HG02943 (cell line): ENCODE measurements around the gene ABAT.
"Not testable (repeated sequence)": the region's sequence is repeated elsewhere in the genome, so short reads cannot be mapped to it uniquely, and the experiment has no call there.

Experiments used
- ATAC-seq: cut with Tn5 transposase; IDR thresholded peaks from one replicate; pipeline ENCODE4 v1.9.1; 2021; ENCODE audit warnings: mild to moderate bottlenecking, low read depth, moderate library complexity; ENCODE audit not compliant: unreplicated experiment

Gene ABAT

GRCh38 chr16:8739151-8739550 lies 64.7 kb downstream of the ABAT start:
- ATAC-seq: no peak

- no peak for ATAC-seq
These were observed 65.7 kb downstream of the ABAT start for GRCh38 chr16:8739989-8740704.

- ATAC-seq: no peak
These were observed 66.4 kb downstream of the ABAT start for GRCh38 chr16:8740775-8741355.

GRCh38 chr16:8741636-8742035 lies 67.2 kb downstream of the ABAT start:
- no peak for ATAC-seq

GRCh38 chr16:8742068-8742467 lies 67.7 kb downstream of the ABAT start:
- no peak for ATAC-seq

- ATAC-seq: not testable (repeated sequence)
These were observed 74.5 kb downstream of the ABAT start for GRCh38 chr16:8748944-8749343.

- no peak for ATAC-seq
These were observed 77.3 kb downstream of the ABAT start for GRCh38 chr16:8751481-8752311.

- ATAC-seq: no peak
These were observed 78.3 kb downstream of the ABAT start for GRCh38 chr16:8752706-8753105.

GRCh38 chr16:8753416-8754054 lies 79.1 kb downstream of the ABAT start:
- ATAC-seq: no peak

- ATAC-seq: no peak
These were observed 82.3 kb downstream of the ABAT start for GRCh38 chr16:8756755-8757154.

GRCh38 chr16:8758022-8758421 lies 83.6 kb downstream of the ABAT start:
- ATAC-seq: no peak

GRCh38 chr16:8760021-8760420 lies 85.6 kb downstream of the ABAT start:
- ATAC-seq: no peak

- no peak for ATAC-seq
These were observed 86.7 kb downstream of the ABAT start for GRCh38 chr16:8761078-8761477.

GRCh38 chr16:8762254-8762653 lies 87.8 kb downstream of the ABAT start:
- ATAC-seq: no peak

GRCh38 chr16:8763083-8763482 lies 88.7 kb downstream of the ABAT start:
- ATAC-seq: no peak

GRCh38 chr16:8763899-8764298 lies 89.5 kb downstream of the ABAT start:
- no peak for ATAC-seq

- ATAC-seq: no peak
These were observed 90.3 kb downstream of the ABAT start for GRCh38 chr16:8764525-8765250.

- ATAC-seq: no peak
These were observed 92.8 kb downstream of the ABAT start for GRCh38 chr16:8767176-8767575.

- ATAC-seq: no peak
These were observed 93.9 kb downstream of the ABAT start for GRCh38 chr16:8768283-8768682.

GRCh38 chr16:8768692-8769091 lies 94.3 kb downstream of the ABAT start:
- no peak for ATAC-seq
